GM21447 (cell line): ENCODE measurements around the gene SNW1.

ENCODE experiments used
- ATAC-seq: cut with Tn5 transposase; IDR thresholded peaks from one replicate; pipeline ENCODE4 v1.9.1; 2021; ENCODE audit not compliant: unreplicated experiment

The SNW1 gene

DNA sequence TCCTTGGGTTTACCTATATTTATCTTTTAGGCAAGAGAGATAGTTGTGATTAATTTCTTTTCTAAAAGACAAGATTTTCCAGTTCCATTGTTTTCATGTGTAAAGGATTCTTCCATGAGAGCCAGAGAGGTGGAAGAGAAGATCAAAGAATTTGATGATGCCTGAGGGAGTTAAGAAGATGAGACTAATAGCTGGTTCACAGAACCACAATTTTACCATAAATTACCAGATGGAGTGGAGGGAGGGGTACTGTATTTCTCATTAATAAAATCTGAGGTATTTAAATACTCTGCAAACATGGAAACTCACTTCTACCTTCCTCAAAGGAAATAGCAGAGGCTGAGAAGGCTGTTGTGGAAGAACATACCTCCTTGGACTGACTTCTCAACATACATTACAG is 87.8 kb downstream of the SNW1 start:
- no peak for ATAC-seq
